ENCODE results near the gene ZNF397. TPM values are rescaled to one million over a fixed set of nuclear protein-coding genes. Genes with fewer than 3 reads are reported as not detected.
"Not testable (repeated sequence)": the region's sequence is repeated elsewhere in the genome, so short reads cannot be mapped to it uniquely, and the experiment has no call there.

ZNF397 gene
- total and polyA plus RNA-seq, 2 donors (not counting 3 experiments of a cell fraction or from before 2014, with no cell fraction given): 1.5 to 5.5 TPM

- DNase-seq (ENCODE audit: low read depth, low spot score): no peak
- H3K9me1 ChIP-seq (replicated peaks; ENCODE audit: control insufficient read depth, extremely low read depth, insufficient read depth, low read length): no peaks in the 10 kb centered on the region
- intact Hi-C loops (cut with micrococcal nuclease): no loop called here
- CTCF ChIA-PET: no interaction called here
- H3K36me3 ChIP-seq (ENCODE audit: control insufficient read depth in 2 of 2, extremely low read depth in 1 of 2, insufficient read depth in 2 of 2, low read length in 2 of 2): no peaks in the 10 kb centered on the region
- no peak overlapping the region for H3K27ac ChIP-seq (ENCODE audit: insufficient read depth, low read depth, low read length)
- POLR2A ChIA-PET: no interaction called here
- BruUV-seq (replicated peaks): no TSS peak
- H3K4me2 ChIP-seq (ENCODE audit: insufficient read depth, low read length): no peak overlapping the region
- H4K20me1 ChIP-seq (replicated peaks; ENCODE audit: control insufficient read depth, extremely low read depth, insufficient read depth, low read length): no peaks in the 10 kb centered on the region
- dilution Hi-C loops (cut with MboI; ENCODE audit: extremely low pct_ligation_motif_present, low sequenced_read_pairs): no loop called here
- H3K27me3 ChIP-seq (ENCODE audit: control insufficient read depth in 2 of 2, insufficient read depth in 2 of 2, low read length in 2 of 2): peaks cover 0 to 2% of the 10 kb centered on the region in 2 experiments
- H3K9me3 ChIP-seq (replicated peaks; ENCODE audit: control insufficient read depth, insufficient read depth, low read length): no peaks in the 10 kb centered on the region
- FAIRE-seq: no peak
- no peaks in the 10 kb centered on the region for H3K79me2 ChIP-seq (ENCODE audit: control insufficient read depth, insufficient read depth, low read length)
- no peak overlapping the region for H2AFZ ChIP-seq (ENCODE audit: low read depth, low read length)
- H3K4me1 ChIP-seq (ENCODE audit: control insufficient read depth, extremely low read depth, insufficient read depth, low read length): no peaks in the 10 kb centered on the region
- no peak overlapping the region for H3K9ac ChIP-seq (replicated peaks; ENCODE audit: extremely low read depth, insufficient read depth, low read length)
- no peak overlapping the region for H3K4me3 ChIP-seq (replicated peaks in 1 of 3; ENCODE audit: insufficient read depth in 1 of 3, low read depth in 1 of 3, low read length in 3 of 3)
- TF ChIP-seq EZH2 (IDR thresholded peaks at IDR 0.05; ENCODE audit: borderline replicate concordance, low read depth, low read length, severe bottlenecking) (no peak), JUN (IDR thresholded peaks at IDR 0.05; ENCODE audit: borderline replicate concordance, insufficient read depth, insufficient read length, low read depth) (no peak), POLR2AphosphoS5 (IDR thresholded peaks at IDR 0.05; ENCODE audit: insufficient read depth, low read depth, low read length) (no peak), POLR2A (IDR thresholded peaks at IDR 0.05; ENCODE audit: low read depth, low read length) (no peak), FOS (IDR thresholded peaks at IDR 0.05; ENCODE audit: borderline replicate concordance, insufficient read depth, low read length) (no peak), CTCF (IDR thresholded peaks at IDR 0.05; ENCODE audit: extremely low read depth in 1 of 2, insufficient read depth in 1 of 2, low read depth in 1 of 2, low read length in 2 of 2) (no peak), MYC (IDR thresholded peaks at IDR 0.05; ENCODE audit: low read depth, low read length) (no peak), GATA2 (IDR thresholded peaks at IDR 0.05; ENCODE audit: insufficient read depth, insufficient read length, low read depth, low read length) (no peak)
- TF ChIP-seq, protein P1, sequence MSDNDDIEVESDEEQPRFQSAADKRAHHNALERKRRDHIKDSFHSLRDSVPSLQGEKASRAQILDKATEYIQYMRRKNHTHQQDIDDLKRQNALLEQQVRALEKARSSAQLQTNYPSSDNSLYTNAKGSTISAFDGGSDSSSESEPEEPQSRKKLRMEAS (IDR thresholded peaks at IDR 0.05; ENCODE audit: insufficient read depth, insufficient read length): no peak
Observed at GRCh38 chr18:35205199-35205712, 35.6 kb upstream of the ZNF397 start.

GRCh38 chr18:35205746-35206458, 34.9 kb upstream of the ZNF397 start:
- H3K4me3 ChIP-seq (replicated peaks in 1 of 3; ENCODE audit: insufficient read depth in 1 of 3, low read depth in 1 of 3, low read length in 3 of 3); H3K27ac ChIP-seq (ENCODE audit: insufficient read depth, low read depth, low read length); H3K9me1 ChIP-seq (replicated peaks; ENCODE audit: control insufficient read depth, extremely low read depth, insufficient read depth, low read length); H3K9ac ChIP-seq (replicated peaks; ENCODE audit: extremely low read depth, insufficient read depth, low read length); POLR2A ChIA-PET; H3K79me2 ChIP-seq (ENCODE audit: control insufficient read depth, insufficient read depth, low read length); H4K20me1 ChIP-seq (replicated peaks; ENCODE audit: control insufficient read depth, extremely low read depth, insufficient read depth, low read length); H3K27me3 ChIP-seq (ENCODE audit: control insufficient read depth in 2 of 2, insufficient read depth in 2 of 2, low read length in 2 of 2); H3K4me2 ChIP-seq (ENCODE audit: insufficient read depth, low read length); H2AFZ ChIP-seq (ENCODE audit: low read depth, low read length); CTCF ChIA-PET; BruUV-seq (replicated peaks); FAIRE-seq; dilution Hi-C loops (cut with MboI; ENCODE audit: extremely low pct_ligation_motif_present, low sequenced_read_pairs); intact Hi-C loops (cut with micrococcal nuclease); H3K36me3 ChIP-seq (ENCODE audit: control insufficient read depth in 2 of 2, extremely low read depth in 1 of 2, insufficient read depth in 2 of 2, low read length in 2 of 2); H3K9me3 ChIP-seq (replicated peaks; ENCODE audit: control insufficient read depth, insufficient read depth, low read length); H3K4me1 ChIP-seq (ENCODE audit: control insufficient read depth, extremely low read depth, insufficient read depth, low read length); DNase-seq (ENCODE audit: low read depth, low spot score): not testable (repeated sequence)

Data from endothelial cell of umbilical vein (primary cell).